ENCODE results near the gene TRIM44.

TRIM44 gene

GRCh38 chr11:35814081-35814695, 151.6 kb downstream of the TRIM44 start:
- H3K4me3 ChIP-seq (ENCODE audit: low read depth, low read length), result no peak overlapping the region
- DNase-seq (ENCODE audit: low read depth, low spot score), result no peak
- in situ Hi-C loops (cut with HindIII; ENCODE audit: low sequenced_read_pairs), result no loop called here
- TF ChIP-seq, protein P1, sequence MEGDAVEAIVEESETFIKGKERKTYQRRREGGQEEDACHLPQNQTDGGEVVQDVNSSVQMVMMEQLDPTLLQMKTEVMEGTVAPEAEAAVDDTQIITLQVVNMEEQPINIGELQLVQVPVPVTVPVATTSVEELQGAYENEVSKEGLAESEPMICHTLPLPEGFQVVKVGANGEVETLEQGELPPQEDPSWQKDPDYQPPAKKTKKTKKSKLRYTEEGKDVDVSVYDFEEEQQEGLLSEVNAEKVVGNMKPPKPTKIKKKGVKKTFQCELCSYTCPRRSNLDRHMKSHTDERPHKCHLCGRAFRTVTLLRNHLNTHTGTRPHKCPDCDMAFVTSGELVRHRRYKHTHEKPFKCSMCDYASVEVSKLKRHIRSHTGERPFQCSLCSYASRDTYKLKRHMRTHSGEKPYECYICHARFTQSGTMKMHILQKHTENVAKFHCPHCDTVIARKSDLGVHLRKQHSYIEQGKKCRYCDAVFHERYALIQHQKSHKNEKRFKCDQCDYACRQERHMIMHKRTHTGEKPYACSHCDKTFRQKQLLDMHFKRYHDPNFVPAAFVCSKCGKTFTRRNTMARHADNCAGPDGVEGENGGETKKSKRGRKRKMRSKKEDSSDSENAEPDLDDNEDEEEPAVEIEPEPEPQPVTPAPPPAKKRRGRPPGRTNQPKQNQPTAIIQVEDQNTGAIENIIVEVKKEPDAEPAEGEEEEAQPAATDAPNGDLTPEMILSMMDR (IDR thresholded peaks at IDR 0.05; ENCODE audit: low read depth, low read length), result no peak

DNA sequence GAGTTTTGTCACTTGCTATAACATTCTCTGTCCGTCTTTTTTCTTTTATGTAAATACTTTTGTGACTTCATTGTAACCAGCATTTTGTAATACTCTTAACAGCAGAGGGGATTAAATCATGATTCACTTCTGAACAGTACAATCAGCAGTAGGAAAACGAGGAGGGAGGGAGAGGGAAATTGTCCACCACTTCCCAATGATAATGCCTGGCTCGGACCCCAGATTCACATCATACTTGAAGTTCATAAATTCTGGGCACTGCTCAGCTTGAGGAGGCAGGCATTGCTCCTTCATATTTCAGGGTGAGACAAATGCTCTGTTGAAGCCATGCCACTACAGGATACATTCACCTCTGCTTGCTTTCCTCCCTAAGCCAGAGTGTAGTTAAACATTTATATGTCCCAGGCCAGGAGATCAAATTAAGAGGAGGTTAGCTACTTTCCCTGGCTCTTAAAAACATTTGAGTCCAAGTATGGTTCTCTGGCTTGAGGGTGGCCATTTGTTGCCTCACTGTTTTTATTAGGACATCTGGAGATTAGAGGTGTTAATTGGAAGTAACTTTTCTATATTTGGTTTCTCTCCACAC, 152.2 kb downstream of the TRIM44 start:
- DNase-seq (ENCODE audit: low read depth, low spot score), result no peak
- H3K4me3 ChIP-seq (ENCODE audit: low read depth, low read length), result no peak overlapping the region
- in situ Hi-C loops (cut with HindIII; ENCODE audit: low sequenced_read_pairs), result no loop called here
- TF ChIP-seq, protein P1 (IDR thresholded peaks at IDR 0.05; ENCODE audit: low read depth, low read length), result no peak

GRCh38 chr11:35815556-35816315, 153.2 kb downstream of the TRIM44 start:
- in situ Hi-C loops (cut with HindIII; ENCODE audit: low sequenced_read_pairs), result no loop called here
- H3K4me3 ChIP-seq (ENCODE audit: low read depth, low read length), result no peak overlapping the region
- DNase-seq (ENCODE audit: low read depth, low spot score), result peak; percentile 47
- TF ChIP-seq, protein P1 (IDR thresholded peaks at IDR 0.05; ENCODE audit: low read depth, low read length), result no peak

DNA sequence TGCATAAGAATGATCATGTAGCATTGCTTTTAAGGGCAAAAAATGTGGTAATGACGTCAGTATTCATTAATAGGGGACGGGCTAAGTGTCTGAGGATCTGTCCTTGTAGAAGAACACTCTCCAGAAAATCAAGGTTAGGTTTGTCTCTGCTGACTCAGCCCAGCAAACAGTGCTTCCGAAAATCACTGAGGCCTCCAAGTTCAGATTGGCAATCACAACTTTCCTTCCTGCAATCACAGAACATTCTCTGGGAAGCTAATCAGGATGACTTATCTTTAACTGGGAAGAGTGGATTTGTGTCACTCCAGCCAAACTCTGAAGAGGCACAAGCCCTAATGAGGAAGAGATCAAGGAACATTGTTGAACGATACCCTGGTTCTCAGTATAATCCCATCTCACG, 158.0 kb downstream of the TRIM44 start:
- in situ Hi-C loops (cut with HindIII; ENCODE audit: low sequenced_read_pairs), result no loop called here
- DNase-seq (ENCODE audit: low read depth, low spot score), result no peak
- TF ChIP-seq, protein P1 (IDR thresholded peaks at IDR 0.05; ENCODE audit: low read depth, low read length), result no peak
- H3K4me3 ChIP-seq (ENCODE audit: low read depth, low read length), result no peak overlapping the region

DNA sequence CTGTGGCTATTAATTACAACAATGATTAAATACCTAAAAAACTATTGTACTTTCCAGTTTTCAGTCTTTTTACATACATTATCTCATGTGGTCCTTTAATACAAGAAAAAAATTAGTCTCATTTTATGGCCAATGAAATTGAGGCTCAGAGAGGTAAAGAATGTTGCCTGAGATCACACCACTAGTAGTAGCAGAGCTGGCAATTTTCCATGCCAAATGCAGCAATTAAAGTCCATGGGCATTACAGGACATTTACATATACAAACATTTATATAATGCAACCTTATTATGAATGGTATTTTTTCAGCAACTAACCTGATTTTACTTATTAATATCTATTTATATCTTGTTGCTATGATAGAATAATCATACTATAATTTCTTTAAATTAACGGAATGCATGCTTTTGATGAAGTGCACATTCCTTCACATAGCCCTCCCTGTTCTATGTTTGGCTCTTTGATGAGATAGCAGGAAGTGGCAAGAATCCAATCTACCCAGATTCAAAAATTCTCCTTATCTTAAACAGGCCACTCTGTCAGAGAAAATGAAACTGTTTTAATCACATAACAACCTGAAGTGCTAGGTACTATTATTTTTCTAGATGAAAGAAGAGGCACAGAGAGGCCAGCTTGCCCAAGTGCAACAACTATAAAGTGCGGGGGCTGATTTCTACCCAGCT, 160.4 kb downstream of the TRIM44 start:
- TF ChIP-seq, protein P1 (IDR thresholded peaks at IDR 0.05; ENCODE audit: low read depth, low read length), result no peak
- no peak overlapping the region for H3K4me3 ChIP-seq (ENCODE audit: low read depth, low read length)
- DNase-seq (ENCODE audit: low read depth, low spot score), result no peak
- in situ Hi-C loops (cut with HindIII; ENCODE audit: low sequenced_read_pairs), result no loop called here

DNA sequence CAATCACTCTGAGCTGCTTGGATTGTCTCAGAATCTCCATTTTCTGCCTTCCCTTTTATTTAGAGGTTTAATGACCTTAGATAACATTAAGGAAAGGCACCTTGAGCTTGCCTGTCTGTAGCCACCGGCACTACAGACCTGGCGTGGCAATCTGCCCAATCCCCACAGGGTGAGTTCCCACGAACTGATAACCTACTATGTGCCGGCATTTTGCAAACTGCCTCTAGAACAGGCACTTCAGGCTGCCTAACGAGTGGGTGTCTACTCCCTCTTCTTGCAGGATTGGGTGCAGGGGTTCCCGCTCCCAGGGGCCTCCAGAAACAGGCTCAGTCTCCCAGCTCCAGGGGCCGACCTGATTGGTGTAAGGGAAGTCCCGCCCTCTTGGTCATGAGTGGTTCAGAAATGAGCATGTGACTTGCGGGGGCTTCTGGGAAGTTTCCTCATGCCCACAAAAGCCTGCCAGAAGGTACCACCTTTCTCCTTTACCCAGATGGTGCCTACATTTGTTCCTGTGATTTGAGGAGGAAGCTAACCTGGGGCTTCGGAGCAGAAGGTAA, 161.2 kb downstream of the TRIM44 start:
- TF ChIP-seq, protein P1 (IDR thresholded peaks at IDR 0.05; ENCODE audit: low read depth, low read length), result no peak
- in situ Hi-C loops (cut with HindIII; ENCODE audit: low sequenced_read_pairs), result no loop called here
- no peak for DNase-seq (ENCODE audit: low read depth, low spot score)
- no peak overlapping the region for H3K4me3 ChIP-seq (ENCODE audit: low read depth, low read length)
